Measurements from ENCODE around the gene HRG.

DNA sequence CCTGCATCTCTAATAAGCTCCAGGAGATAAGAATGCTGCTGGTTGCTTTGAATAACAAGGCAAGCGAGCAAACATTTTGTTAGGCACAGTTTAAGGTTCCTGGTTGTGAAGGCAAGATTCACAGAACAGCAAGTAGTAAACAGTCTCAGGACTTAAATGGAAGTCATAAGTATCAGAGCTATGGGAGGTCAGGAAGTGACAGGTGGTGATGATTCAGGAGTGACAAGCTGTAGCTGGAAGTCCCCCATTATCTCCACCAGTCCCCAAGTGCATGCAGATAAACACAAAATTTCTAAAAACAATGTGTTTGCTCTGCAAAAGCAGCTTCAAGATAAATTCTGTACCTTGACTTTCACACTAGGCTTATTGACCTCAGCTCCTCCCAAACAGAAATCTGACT, 22.3 kb upstream of the HRG start:
- TF ChIP-seq, protein P1, sequence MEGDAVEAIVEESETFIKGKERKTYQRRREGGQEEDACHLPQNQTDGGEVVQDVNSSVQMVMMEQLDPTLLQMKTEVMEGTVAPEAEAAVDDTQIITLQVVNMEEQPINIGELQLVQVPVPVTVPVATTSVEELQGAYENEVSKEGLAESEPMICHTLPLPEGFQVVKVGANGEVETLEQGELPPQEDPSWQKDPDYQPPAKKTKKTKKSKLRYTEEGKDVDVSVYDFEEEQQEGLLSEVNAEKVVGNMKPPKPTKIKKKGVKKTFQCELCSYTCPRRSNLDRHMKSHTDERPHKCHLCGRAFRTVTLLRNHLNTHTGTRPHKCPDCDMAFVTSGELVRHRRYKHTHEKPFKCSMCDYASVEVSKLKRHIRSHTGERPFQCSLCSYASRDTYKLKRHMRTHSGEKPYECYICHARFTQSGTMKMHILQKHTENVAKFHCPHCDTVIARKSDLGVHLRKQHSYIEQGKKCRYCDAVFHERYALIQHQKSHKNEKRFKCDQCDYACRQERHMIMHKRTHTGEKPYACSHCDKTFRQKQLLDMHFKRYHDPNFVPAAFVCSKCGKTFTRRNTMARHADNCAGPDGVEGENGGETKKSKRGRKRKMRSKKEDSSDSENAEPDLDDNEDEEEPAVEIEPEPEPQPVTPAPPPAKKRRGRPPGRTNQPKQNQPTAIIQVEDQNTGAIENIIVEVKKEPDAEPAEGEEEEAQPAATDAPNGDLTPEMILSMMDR (IDR thresholded peaks at IDR 0.05) = no peak
- no peak for TF ChIP-seq POLR2A (IDR thresholded peaks at IDR 0.05)

Data from esophagus squamous epithelium (tissue), 4 donors.